GM18511 (cell line): ENCODE data around the gene THAP10.

Experiments used
- ATAC-seq: cut with Tn5 transposase; IDR thresholded peaks from one replicate; pipeline ENCODE4 v1.9.1; 2021; ENCODE audit warnings: mild to moderate bottlenecking, moderate library complexity; ENCODE audit not compliant: unreplicated experiment

Gene THAP10

GRCh38 chr15:70854666-70854976 is 37.6 kb downstream of the THAP10 start:
- ATAC-seq, result no peak

GRCh38 chr15:70853973-70854665 is 38.1 kb downstream of the THAP10 start, which contains the start of gene LARP6:
Gene LARP6, minus strand, starts transcription at chr15:70854157. Its CDS starts 69 bp downstream, at chr15:70854088.
- no peak for ATAC-seq

GRCh38 chr15:70853318-70853972 is 38.8 kb downstream of the THAP10 start:
- no peak for ATAC-seq

- ATAC-seq, result no peak
Measured at GRCh38 chr15:70852501-70853317, 39.5 kb downstream of the THAP10 start.

- no peak for ATAC-seq
Measured at GRCh38 chr15:70851889-70852288, 40.3 kb downstream of the THAP10 start.

GRCh38 chr15:70845602-70846360 is 46.5 kb downstream of the THAP10 start:
- ATAC-seq, result no peak

GRCh38 chr15:70837476-70837875 is 54.8 kb downstream of the THAP10 start:
- no peak for ATAC-seq

GRCh38 chr15:70835841-70836240 is 56.4 kb downstream of the THAP10 start:
- ATAC-seq, result no peak

- ATAC-seq, result no peak
Measured at GRCh38 chr15:70835415-70835814, 56.8 kb downstream of the THAP10 start.

GRCh38 chr15:70834999-70835398 is 57.2 kb downstream of the THAP10 start:
- ATAC-seq, result no peak

GRCh38 chr15:70833861-70834765 is 58.1 kb downstream of the THAP10 start:
- ATAC-seq, result no peak

- ATAC-seq, result no peak
Measured at GRCh38 chr15:70833422-70833821, 58.8 kb downstream of the THAP10 start.

GRCh38 chr15:70832176-70832575 is 60.1 kb downstream of the THAP10 start:
- no peak for ATAC-seq
